Neural progenitor cell (in vitro differentiated cells): ENCODE results near the gene RPTOR.

Source experiments
- CTCF ChIP-seq: fragments of 200-600 bp; sonication (generic); IDR thresholded peaks from 2 replicates; pipeline ENCODE4 v1.5.1; 2017; ENCODE audit warnings: antibody characterized with exemption, mild to moderate bottlenecking
- EZH2 ChIP-seq: fragments of 200-600 bp; sonication (generic); IDR thresholded peaks from 2 replicates; pipeline ENCODE4 v1.6.1; 2017; ENCODE audit warnings: antibody characterized with exemption, mild to moderate bottlenecking, moderate library complexity
- EZH2phosphoT487 ChIP-seq: fragments of 200-600 bp; sonication (generic); IDR thresholded peaks from 2 replicates; pipeline ENCODE4 v1.6.1; 2017; ENCODE audit warnings: antibody characterized with exemption

- TF ChIP-seq CTCF (no peak), EZH2 (no peak), EZH2phosphoT487 (no peak)
Measured at GRCh38 chr17:80850817-80851216, 306.2 kb downstream of the RPTOR start.
